ENCODE results near the gene CD99L2.
A peak's percentile ranks its signal among the peaks of the same experiment; 100 is the strongest.

The CD99L2 gene

GRCh38 chrX:150898343-150899190 lies at the start of gene CD99L2:
Gene CD99L2, minus strand, starts transcription at chrX:150898668. Its CDS starts 80 bp downstream, at chrX:150898588.
- peak; percentile 67 for DNase-seq (ENCODE audit: low read depth)

GRCh38 chrX:150944233-150944632 lies 45.8 kb upstream of the CD99L2 start:
- no peak for DNase-seq (ENCODE audit: low read depth)

- DNase-seq (ENCODE audit: low read depth), result no peak
These were observed 44.6 kb upstream of the CD99L2 start for GRCh38 chrX:150942942-150943594.

GRCh38 chrX:150941580-150941979 lies 43.1 kb upstream of the CD99L2 start:
- no peak for DNase-seq (ENCODE audit: low read depth)

GRCh38 chrX:150940844-150941495 lies 42.5 kb upstream of the CD99L2 start:
- no peak for DNase-seq (ENCODE audit: low read depth)

GRCh38 chrX:150936556-150936955 lies 38.1 kb upstream of the CD99L2 start:
- DNase-seq (ENCODE audit: low read depth), result no peak

- no peak for DNase-seq (ENCODE audit: low read depth)
These were observed 37.0 kb upstream of the CD99L2 start for GRCh38 chrX:150935467-150935866.

GRCh38 chrX:150934453-150934852 lies 36.0 kb upstream of the CD99L2 start:
- peak; percentile 18 for DNase-seq (ENCODE audit: low read depth)

GRCh38 chrX:150933945-150934350 lies 35.5 kb upstream of the CD99L2 start:
- DNase-seq (ENCODE audit: low read depth), result no peak

GRCh38 chrX:150929058-150929457 lies 30.6 kb upstream of the CD99L2 start:
- no peak for DNase-seq (ENCODE audit: low read depth)

GRCh38 chrX:150926791-150927190 lies 28.3 kb upstream of the CD99L2 start:
- no peak for DNase-seq (ENCODE audit: low read depth)

GRCh38 chrX:150926304-150926703 lies 27.8 kb upstream of the CD99L2 start:
- no peak for DNase-seq (ENCODE audit: low read depth)

- DNase-seq (ENCODE audit: low read depth), result no peak
These were observed 20.9 kb upstream of the CD99L2 start for GRCh38 chrX:150919401-150919800.

GRCh38 chrX:150913511-150913910 lies 15.0 kb upstream of the CD99L2 start:
- peak; percentile 63 for DNase-seq (ENCODE audit: low read depth)

GRCh38 chrX:150907474-150907873 lies 9.0 kb upstream of the CD99L2 start:
- DNase-seq (ENCODE audit: low read depth), result no peak

- DNase-seq (ENCODE audit: low read depth), result no peak
These were observed 8.2 kb upstream of the CD99L2 start for GRCh38 chrX:150906694-150907093.

GRCh38 chrX:150905293-150905692 lies 6.8 kb upstream of the CD99L2 start:
- no peak for DNase-seq (ENCODE audit: low read depth)

GRCh38 chrX:150903110-150903508 lies 4.6 kb upstream of the CD99L2 start:
- no peak for DNase-seq (ENCODE audit: low read depth)

GRCh38 chrX:150902434-150903109 lies 4.1 kb upstream of the CD99L2 start:
- no peak for DNase-seq (ENCODE audit: low read depth)

- no peak for DNase-seq (ENCODE audit: low read depth)
These were observed 806 bp upstream of the CD99L2 start for GRCh38 chrX:150899191-150899757.

GRCh38 chrX:150897421-150898320 lies 797 bp downstream of the CD99L2 start:
- no peak for DNase-seq (ENCODE audit: low read depth)

All from fibroblast of the conjunctiva (primary cell).